GM23248 (cell line): ENCODE data around the gene EVPL. TPM values are rescaled to one million over a fixed set of nuclear protein-coding genes. Genes with fewer than 3 reads are reported as not detected.

Experiments
- DNase-seq: peaks from one replicate; pipeline ENCODE4 v3.0.0-alpha.2; 2015
- H2AFZ ChIP-seq: fragments of 200-600 bp; sonication (generic); 2 replicates; pipeline ENCODE4 v1.6.1; 2016; ENCODE audit warnings: antibody characterized with exemption
- H3F3A ChIP-seq: fragments of 200-600 bp; sonication (generic); 2 replicates; pipeline ENCODE4 v1.6.1; 2016; ENCODE audit warnings: mild to moderate bottlenecking, antibody characterized with exemption, mixed run types; ENCODE audit not compliant: insufficient read depth
- H3K27ac ChIP-seq: fragments of 200-600 bp; sonication (generic); 2 replicates; pipeline ENCODE4 v1.5.1; 2016; ENCODE audit warnings: mild to moderate bottlenecking
- H3K27me3 ChIP-seq: fragments of 200-600 bp; sonication (generic); replicated peaks from 2 replicates; pipeline ENCODE4 v1.6.1; 2016; ENCODE audit warnings: mild to moderate bottlenecking; ENCODE audit not compliant: insufficient read depth
- H3K36me3 ChIP-seq: fragments of 200-600 bp; sonication (generic); 2 replicates; pipeline ENCODE4 v1.6.1; 2016; ENCODE audit warnings: low read depth, mild to moderate bottlenecking
- H3K4me1 ChIP-seq: fragments of 200-600 bp; sonication (generic); 2 replicates; pipeline ENCODE4 v1.6.1; 2016; ENCODE audit warnings: mild to moderate bottlenecking; ENCODE audit not compliant: insufficient read depth
- H3K4me2 ChIP-seq: fragments of 200-600 bp; sonication (generic); one replicate; pipeline ENCODE4 v1.6.1; 2016; ENCODE audit warnings: mild to moderate bottlenecking; ENCODE audit not compliant: unreplicated experiment
- H3K4me3 ChIP-seq: fragments of 200-600 bp; sonication (generic); 2 replicates; pipeline ENCODE4 v1.5.1; 2016; ENCODE audit warnings: mild to moderate bottlenecking
- H3K79me2 ChIP-seq: fragments of 200-600 bp; sonication (generic); 2 replicates; pipeline ENCODE4 v1.6.1; 2016; ENCODE audit warnings: mild to moderate bottlenecking; ENCODE audit not compliant: insufficient read depth
- H3K9ac ChIP-seq: fragments of 200-600 bp; sonication (generic); 2 replicates; pipeline ENCODE4 v1.6.1; 2016; ENCODE audit warnings: mild to moderate bottlenecking
- H3K9me2 ChIP-seq: fragments of 200-600 bp; sonication (generic); 2 replicates; pipeline ENCODE4 v1.6.1; 2016; ENCODE audit warnings: mixed run types, mild to moderate bottlenecking, moderate library complexity; ENCODE audit not compliant: insufficient read depth
- H3K9me3 ChIP-seq: fragments of 200-600 bp; sonication (generic); one replicate; pipeline ENCODE4 v1.6.1; 2017; ENCODE audit warnings: low read depth
- H4K20me1 ChIP-seq: fragments of 200-600 bp; sonication (generic); 2 replicates; pipeline ENCODE4 v1.6.0; 2016; ENCODE audit not compliant: insufficient read depth
- EZH2 ChIP-seq: fragments of 200-600 bp; sonication (generic); IDR thresholded peaks from 2 replicates; pipeline ENCODE4 v1.6.1; 2018; ENCODE audit warnings: antibody characterized with exemption, mild to moderate bottlenecking; ENCODE audit not compliant: insufficient read depth, poor library complexity, severe bottlenecking
- EZH2phosphoT487 ChIP-seq: fragments of 200-600 bp; sonication (generic); IDR thresholded peaks from 2 replicates; pipeline ENCODE4 v1.6.1; 2018; ENCODE audit warnings: antibody characterized with exemption, moderate library complexity, mild to moderate bottlenecking, low read depth; ENCODE audit not compliant: insufficient read depth
- WGBS, 2 experiments: methylation state at CpG; one replicate each; pipeline ENCODE4 v1.1.6; 2015 to 2017; ENCODE audit warnings: low lambda C conversion rate in 2 of 2, low coverage in 1 of 2; ENCODE audit errors: missing lambda C conversion rate in 2 of 2; 5-methylcytosine and 5-hydroxymethylcytosine counted together
- in situ Hi-C: fragments of 300-500 bp; cut with MboI; formaldehyde crosslinking; loops from 2 replicates; pipeline ENCODE4 v1.15.0; 2020
- polyA plus RNA-seq: library from polyadenylated mRNA; unstranded; fragments of >200 nt; fragmentation: Nextera tagmentation; extraction: Ambion mirVana; gene quantifications from 2 replicates; pipeline ENCODE4 v1.2.1, GENCODE V29; 2016
- total RNA-seq: library from RNA; depleted of rRNA; stranded (reverse); fragments of >200 nt; shearing (Covaris generic); gene quantifications from 2 replicates; pipeline ENCODE4 v1.2.3, GENCODE V29; 2014

EVPL gene
- total and polyA plus RNA-seq, 2 experiments from 2014 or later, result not detected

GRCh38 chr17:75987041-75987440, 40.1 kb downstream of the EVPL start:
- no peaks in the 10 kb centered on the region for H4K20me1 ChIP-seq
- no peak for DNase-seq

GRCh38 chr17:75985986-75986385, 41.1 kb downstream of the EVPL start:
- Histone ChIP-seq H3K9me3 (no peaks in the 10 kb centered on the region), H3K9me2 (no peaks in the 10 kb centered on the region), H3K4me1 (peaks cover 31% of the 10 kb centered on the region), H3K27me3 (no peaks in the 10 kb centered on the region), H3F3A (peaks cover 30% of the 10 kb centered on the region), H3K36me3 (no peaks in the 10 kb centered on the region), H3K4me3 (no peak overlapping the region), H4K20me1 (no peaks in the 10 kb centered on the region), H2AFZ (no peak overlapping the region), H3K79me2 (peaks cover 9% of the 10 kb centered on the region; the same call in 1 of the 2 replicates), H3K9ac (no peak overlapping the region), H3K27ac (no peak overlapping the region), H3K4me2 (no peak overlapping the region)
- no peak for DNase-seq
- in situ Hi-C loops, result no loop called here
- no peak for TF ChIP-seq EZH2
- TF ChIP-seq EZH2phosphoT487, result no peak
- WGBS, 2 experiments, result 92 to 94% methylated on average over 4 of the region's 4 CpGs

More at GRCh38 chr17:75987041-75987440, 40.1 kb downstream of the EVPL start:
- in situ Hi-C loops, result no loop called here
- H2AFZ ChIP-seq, result no peak overlapping the region
- no peaks in the 10 kb centered on the region for H3K9me3 ChIP-seq
- H3K9ac ChIP-seq, result no peak overlapping the region
- peaks cover 19% of the 10 kb centered on the region for H3F3A ChIP-seq
- no peaks in the 10 kb centered on the region for H3K9me2 ChIP-seq
- H3K79me2 ChIP-seq, result peaks cover 9% of the 10 kb centered on the region; the same call in 1 of the 2 replicates
- no peak overlapping the region for H3K27ac ChIP-seq
- H3K36me3 ChIP-seq, result no peaks in the 10 kb centered on the region
- H3K4me1 ChIP-seq, result peaks cover 20% of the 10 kb centered on the region
- no peaks in the 10 kb centered on the region for H3K27me3 ChIP-seq
- H3K4me2 ChIP-seq, result no peak overlapping the region
- WGBS, 2 experiments, result 22 to 38% methylated on average over 4 of the region's 4 CpGs
- no peak overlapping the region for H3K4me3 ChIP-seq
- TF ChIP-seq EZH2, result no peak
- TF ChIP-seq EZH2phosphoT487, result no peak

GRCh38 chr17:75983501-75984181, 43.5 kb downstream of the EVPL start:
- in situ Hi-C loops, result no loop called here
- Histone ChIP-seq H3K4me2 (peak overlapping the region; percentile 17), H3K4me1 (peaks cover 41% of the 10 kb centered on the region), H3K27ac (peak overlapping the region; percentile 99), H2AFZ (no peak overlapping the region), H4K20me1 (no peaks in the 10 kb centered on the region), H3K9ac (peak overlapping the region; percentile 49; the same call in 1 of the 2 replicates), H3K27me3 (no peaks in the 10 kb centered on the region), H3K4me3 (no peak overlapping the region), H3K36me3 (no peaks in the 10 kb centered on the region), H3K9me3 (no peaks in the 10 kb centered on the region), H3K79me2 (peaks cover 14% of the 10 kb centered on the region), H3F3A (peaks cover 40% of the 10 kb centered on the region), H3K9me2 (no peaks in the 10 kb centered on the region)
- WGBS, 2 experiments, result 6% methylated on average over 6 of the region's 6 CpGs
- peak; percentile 63 for DNase-seq
- no peak for TF ChIP-seq EZH2phosphoT487
- no peak for TF ChIP-seq EZH2

- DNase-seq, result peak; percentile 32
- in situ Hi-C loops, result no loop called here
- Histone ChIP-seq H3K79me2 (peaks cover 39% of the 10 kb centered on the region), H3K27me3 (no peaks in the 10 kb centered on the region), H3F3A (peaks cover 43% of the 10 kb centered on the region), H3K4me3 (peak overlapping the region; percentile 88; the same call in 1 of the 2 replicates), H3K9ac (peak overlapping the region; percentile 95), H4K20me1 (no peaks in the 10 kb centered on the region), H3K27ac (peak overlapping the region; percentile 99), H3K4me1 (peaks cover 48% of the 10 kb centered on the region), H3K9me2 (no peaks in the 10 kb centered on the region), H2AFZ (peak overlapping the region; percentile 39), H3K9me3 (no peaks in the 10 kb centered on the region), H3K4me2 (peak overlapping the region; percentile 90), H3K36me3 (no peaks in the 10 kb centered on the region)
- TF ChIP-seq EZH2phosphoT487, result no peak
- no peak for TF ChIP-seq EZH2
- 30 to 32% methylated on average over 7 of the region's 7 CpGs for WGBS, 2 experiments
These were observed 46.0 kb downstream of the EVPL start for GRCh38 chr17:75981019-75981615.
